K562 (cell line): ENCODE data around the gene SART3. TPM values are rescaled to one million over a fixed set of nuclear protein-coding genes. Genes with fewer than 3 reads are reported as not detected.
A peak's percentile ranks its signal among the peaks of the same experiment; 100 is the strongest.

Experiments used
- ATAC-seq: fragments of 200-7000 bp; cut with Tn5 transposase; 3 replicates; pipeline ENCODE4 v1.9.1; 2020; ENCODE audit warnings: moderate library complexity
- BruUV-seq: library from RNA; stranded (reverse); fragments of 400-500 nt; replicated peaks from 2 replicates; lab custom pipeline; 2021; lab: Mats Ljungman, UMichigan
- CTCF ChIA-PET: fragments of 300-600 bp; formaldehyde crosslinking; extraction: SDS; loops from one replicate; lab custom pipeline; 2021; ENCODE audit warnings: low intra/inter-chr PET ratio; lab: Yijun Ruan, JAX
- POLR2A ChIA-PET: fragments of 300-600, 350-650 bp; sonication (Branson Sonifier 250); formaldehyde crosslinking; extraction: SDS; loops from one replicate; lab custom pipeline; 2021; ENCODE audit warnings: antibody characterized with exemption, inconsistent platforms; lab: Yijun Ruan, JAX
- DNase-seq, 4 experiments: peaks; one replicate each; pipeline versions ENCODE4 v3.0.0 to v3.0.0-alpha.2; 2011 to 2018; ENCODE audit warnings: low spot score in 3 of 4, mixed read lengths in 3 of 4; ENCODE audit errors: extremely low read depth in 1 of 4
- FAIRE-seq: peaks from 2 replicates; lab custom pipeline; 2011; peaks lifted over from hg19 to GRCh38; lab: Jason Lieb, UNC
- H2AFZ ChIP-seq: 2 replicates; pipeline ENCODE4 v1.6.0; 2011; ENCODE audit warnings: low read depth, low read length, control low read depth, inconsistent platforms
- H3K27ac ChIP-seq: fragments of 200-600 bp; 3 replicates; pipeline ENCODE4 v1.8.0; 2011; ENCODE audit warnings: low read depth, mild to moderate bottlenecking, control low read depth, inconsistent platforms, low read length, moderate library complexity, mixed read lengths; ENCODE audit errors: extremely low read depth
- H3K27me3 ChIP-seq, 2 experiments: fragments of 300-600 bp in 1 of 2; 2 replicates in 1 of 2; 3 replicates in 1 of 2; pipeline versions ENCODE4 v1.6.0 to v1.8.0; 2011; ENCODE audit warnings: inconsistent platforms in 2 of 2, low read length in 2 of 2, mild to moderate bottlenecking in 1 of 2, mixed read lengths in 1 of 2, moderate library complexity in 1 of 2; ENCODE audit not compliant: control insufficient read depth in 2 of 2, insufficient read depth in 2 of 2
- H3K36me3 ChIP-seq: fragments of 300-600 bp; 3 replicates; pipeline ENCODE4 v1.8.0; 2011; ENCODE audit warnings: mild to moderate bottlenecking, low read length, inconsistent platforms; ENCODE audit not compliant: control insufficient read depth, insufficient read depth
- H3K4me1 ChIP-seq, 2 experiments: fragments of 200-600 bp in 1 of 2; replicated peaks in 1 of 2; 2 replicates in 1 of 2; 3 replicates in 1 of 2; pipeline versions ENCODE4 v1.5.1 to v1.8.0; 2011; ENCODE audit warnings: inconsistent platforms in 2 of 2, low read length in 2 of 2, mild to moderate bottlenecking in 1 of 2, mixed read lengths in 1 of 2, moderate library complexity in 1 of 2; ENCODE audit not compliant: control insufficient read depth in 2 of 2, insufficient read depth in 2 of 2
- H3K4me2 ChIP-seq: 2 replicates; pipeline ENCODE4 v1.6.1; 2011; ENCODE audit warnings: low read length, control low read depth, inconsistent platforms, mixed read lengths; ENCODE audit not compliant: insufficient read depth
- H3K4me3 ChIP-seq: fragments of 200-600 bp; sonication (generic), shearing (Covaris generic); 2 replicates; pipeline ENCODE4 v1.5.1; 2016; ENCODE audit warnings: control low read depth, inconsistent platforms
- H3K79me2 ChIP-seq: fragments of 200-600 bp; 3 replicates; pipeline ENCODE4 v1.8.0; 2011; ENCODE audit warnings: low read length, inconsistent platforms; ENCODE audit not compliant: control insufficient read depth, insufficient read depth
- H3K9ac ChIP-seq, 2 experiments: 2 replicates each; pipeline versions ENCODE4 v1.6.0 to v1.6.1; 2011; ENCODE audit warnings: low read depth in 2 of 2, low read length in 2 of 2, control low read depth in 1 of 2, inconsistent platforms in 1 of 2, mild to moderate bottlenecking in 1 of 2, mixed read lengths in 1 of 2; ENCODE audit not compliant: insufficient read depth in 1 of 2
- H3K9me1 ChIP-seq: one replicate; pipeline ENCODE4 v1.6.0; 2011; ENCODE audit warnings: inconsistent platforms, mild to moderate bottlenecking, low read length, moderate library complexity; ENCODE audit not compliant: control insufficient read depth, insufficient read depth
- H3K9me3 ChIP-seq: replicated peaks from 2 replicates; pipeline ENCODE4 v1.5.1; 2011; ENCODE audit warnings: low read depth, low read length, inconsistent platforms; ENCODE audit not compliant: control insufficient read depth, insufficient read depth
- H4K20me1 ChIP-seq: replicated peaks from 2 replicates; pipeline ENCODE4 v1.6.1; 2011; ENCODE audit warnings: low read length, inconsistent platforms, mixed read lengths; ENCODE audit not compliant: control insufficient read depth, insufficient read depth
- ATF2 ChIP-seq: sonication (generic); formaldehyde crosslinking; IDR thresholded peaks from 2 replicates; pipeline ENCODE4 v1.8.1; 2022; ENCODE audit warnings: missing genetic modification reagents
- ATF3 ChIP-seq, 2 experiments: fragments of 450-650 bp in 1 of 2; sonication (generic) in 1 of 2; formaldehyde crosslinking in 1 of 2; IDR thresholded peaks in 1 of 2; conservative IDR thresholded peaks in 1 of 2; 2 replicates each; pipeline versions ENCODE4 v1.6.1 to v1.8.1; 2016 to 2023; ENCODE audit warnings: mild to moderate bottlenecking in 2 of 2, moderate library complexity in 2 of 2, inconsistent platforms in 1 of 2, missing genetic modification reagents in 1 of 2
- CBX8 ChIP-seq: fragments of 200-600 bp; sonication (generic); IDR thresholded peaks from 2 replicates; pipeline ENCODE4 v1.6.1; 2012; ENCODE audit warnings: borderline replicate concordance, mixed run types, low read depth, mild to moderate bottlenecking, moderate library complexity, mixed read lengths, low read length, control low read depth, inconsistent platforms; ENCODE audit not compliant: poor library complexity, severe bottlenecking; ENCODE audit errors: extremely low read depth
- DACH1 ChIP-seq: fragments of 450-650 bp; IDR thresholded peaks from 2 replicates; pipeline ENCODE4 v1.6.1; 2018; ENCODE audit not compliant: partially characterized antibody
- HMGXB4 ChIP-seq: sonication (generic); formaldehyde crosslinking; IDR thresholded peaks from 2 replicates; pipeline ENCODE4 v1.8.1; 2023; ENCODE audit warnings: mild to moderate bottlenecking, missing genetic modification reagents
- MTF1 ChIP-seq: fragments of 250-450 bp; sonication (Bioruptor Pico); IDR thresholded peaks from 2 replicates; pipeline ENCODE4 v1.9.0; 2021; ENCODE audit warnings: moderate library complexity, mild to moderate bottlenecking, inconsistent platforms, borderline replicate concordance
- NEUROD1 ChIP-seq: fragments of 150-350 bp; IDR thresholded peaks from 2 replicates; pipeline ENCODE4 v1.6.1; 2014; ENCODE audit warnings: borderline replicate concordance, low read length, low read depth; ENCODE audit not compliant: partially characterized antibody
- RHOXF2B ChIP-seq: fragments of 250-450 bp; sonication (Bioruptor Pico); conservative IDR thresholded peaks from 2 replicates; pipeline ENCODE4 v1.5.1; 2021
- ZNF436 ChIP-seq: fragments of 250-450, 450-650 bp; sonication (Bioruptor Pico); formaldehyde crosslinking; IDR thresholded peaks from 2 replicates; pipeline ENCODE4 v1.7.0; 2020; ENCODE audit warnings: mild to moderate bottlenecking
- WGBS: fragments of 100-300 bp; shearing (Covaris generic); methylation state at CpG from one replicate; pipeline ENCODE4 v1.1.6; 2016; ENCODE audit warnings: low coverage, mixed read lengths; ENCODE audit not compliant: insufficient coverage; ENCODE audit errors: missing lambda C conversion rate; 5-methylcytosine and 5-hydroxymethylcytosine counted together
- in situ Hi-C: fragments of 300-500 bp; cut with MboI; formaldehyde crosslinking; loops from 4 replicates; pipeline ENCODE4 v1.15.0; 2018; ENCODE audit warnings: inconsistent platforms, mixed read lengths
- intact Hi-C: fragments of 100-400 bp; cut with micrococcal nuclease; formaldehyde crosslinking; loops from 2 replicates; pipeline ENCODE4 v1.14.2; 2022
- polyA plus RNA-seq, 8 experiments: library from polyadenylated mRNA; depleted of rRNA in 4 of 8; stranded (reverse) in 5 of 8; unstranded in 3 of 8; fragments of >200 nt; fragmentation: Nextera tagmentation in 2 of 8; fragmentation: Illumina TruSeq in 1 of 8; extraction: Ambion mirVana in 2 of 8; extraction: Trizol in 1 of 8; gene quantifications; 2 replicates each; pipeline versions ENCODE4 v1.2.1 to v1.2.3, GENCODE V29; 2011 to 2014; ENCODE audit warnings: inconsistent platforms in 1 of 8, missing spikeins in 1 of 8
- total RNA-seq, 7 experiments: library from RNA; depleted of rRNA in 6 of 7; stranded (reverse); fragments of >200 nt in 6 of 7; fragmentation: Illumina TruSeq in 2 of 7; extraction: Trizol in 2 of 7; gene quantifications; 2 replicates each; pipeline versions ENCODE4 v1.2.1 to v1.2.3, GENCODE V29; 2011 to 2021; ENCODE audit warnings: low replicate concordance in 1 of 7
- TF ChIP-seq, protein P1 (sequence below): fragments of 250-450 bp; sonication (Bioruptor Pico); IDR thresholded peaks from 2 replicates; pipeline ENCODE4 v1.9.0; 2021; ENCODE audit warnings: mild to moderate bottlenecking, inconsistent platforms

The SART3 gene
- total and polyA plus RNA-seq, 9 of the 15 experiments (the other 6 are each of a cell fraction or from before 2014, with no cell fraction given) = 8.9 to 167 (median 56.7) TPM

DNA sequence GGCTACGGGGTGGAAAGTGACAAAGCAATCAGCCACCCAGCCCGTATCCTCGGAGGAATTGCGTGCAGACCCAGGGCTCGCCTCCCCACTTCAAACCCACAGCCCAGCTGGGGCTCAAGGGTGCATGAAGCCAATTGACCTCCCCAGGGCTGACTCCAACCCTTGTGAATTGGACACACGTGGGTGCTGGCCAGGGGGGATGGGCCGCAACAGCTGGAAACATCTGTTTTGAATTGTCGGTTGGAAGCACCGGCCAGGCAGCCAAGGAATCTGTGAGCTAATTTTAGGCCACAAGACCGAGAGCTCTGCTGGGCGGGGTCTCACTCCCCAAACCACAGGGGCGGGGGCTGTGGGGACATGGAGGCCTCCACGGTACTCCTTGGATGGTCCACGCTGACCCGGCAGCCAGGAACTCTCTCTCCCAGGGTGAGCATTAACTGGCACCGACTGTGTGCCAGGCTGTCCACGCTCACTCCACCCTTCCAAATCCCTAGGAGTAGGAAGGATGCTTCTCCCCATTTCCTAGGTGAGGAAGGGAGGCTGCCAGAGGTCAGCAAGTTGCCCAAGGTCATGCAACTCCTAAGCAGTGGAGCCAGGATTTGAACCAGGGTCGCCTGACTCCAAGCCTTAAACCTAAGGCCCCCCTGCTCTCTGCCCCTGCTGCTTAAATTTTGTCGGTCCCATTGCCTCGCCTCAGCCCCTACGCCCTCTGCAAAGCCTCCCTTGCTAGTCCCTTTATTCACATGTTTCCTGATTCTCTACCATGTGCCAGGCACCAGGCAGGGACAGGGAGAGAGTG, 48.8 kb upstream of the SART3 start (continued):
- TF ChIP-seq HMGXB4 (CRISPR knock-in tag) = no peak
- no peak for TF ChIP-seq NEUROD1
- no peak for TF ChIP-seq MTF1 (CRISPR knock-in tag)
- TF ChIP-seq RHOXF2B (CRISPR knock-in tag) = no peak
- no peak for TF ChIP-seq ATF2
- TF ChIP-seq DACH1 = peak; percentile 9
- TF ChIP-seq, all 486 proteins: peak for 4

DNA sequence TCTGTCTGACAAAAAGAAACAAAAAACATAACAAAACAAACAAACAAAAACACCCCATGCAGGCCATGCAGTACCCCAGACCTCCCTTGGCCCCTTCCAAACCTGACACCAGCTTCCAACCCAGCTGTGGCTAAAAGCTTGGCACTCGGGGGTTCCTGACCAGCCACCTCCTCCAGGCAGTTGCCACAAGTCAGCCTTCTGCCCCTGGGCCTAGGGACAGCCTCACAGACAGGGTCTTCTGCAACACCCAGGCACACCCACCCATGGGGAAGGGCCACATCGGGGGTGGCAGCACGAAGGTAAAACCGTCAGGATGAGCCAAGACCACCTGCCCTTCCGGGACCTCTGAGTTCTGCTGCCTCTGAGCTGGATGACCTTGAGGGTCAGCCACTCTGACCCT, 47.6 kb upstream of the SART3 start:
- POLR2A ChIA-PET = interaction anchor here (0.6 to 1.1 kb wide), 2 partner anchors 9 to 196 kb away, joined by 3 read pairs; no protein-coding TSS in a partner anchor
- H3K9me3 ChIP-seq = no peaks in the 10 kb centered on the region
- CTCF ChIA-PET = no interaction called here
- no peak overlapping the region for H3K4me3 ChIP-seq
- BruUV-seq = no TSS peak
- no peak overlapping the region for H3K4me2 ChIP-seq
- no peaks in the 10 kb centered on the region for H3K9me1 ChIP-seq
- no peaks in the 10 kb centered on the region for H3K79me2 ChIP-seq
- ATAC-seq (no peak), DNase-seq (no peak), FAIRE-seq (no peak)
- H3K36me3 ChIP-seq = no peaks in the 10 kb centered on the region
- no peak overlapping the region for H2AFZ ChIP-seq
- in situ Hi-C loops = no loop called here
- 0 out of 4 replicates have a peak overlapping the region, but pooled peaks of 1 of the 2 experiments have one; percentile 50 for H3K9ac ChIP-seq
- intact Hi-C loops = no loop called here
- no peaks in the 10 kb centered on the region for H3K27me3 ChIP-seq
- 23% methylated on average over 5 of the region's 5 CpGs for WGBS
- peaks cover 9 to 16% of the 10 kb centered on the region in 2 experiments for H3K4me1 ChIP-seq
- H4K20me1 ChIP-seq = no peaks in the 10 kb centered on the region
- H3K27ac ChIP-seq = no peak overlapping the region
- no peak for TF ChIP-seq ZNF436 (CRISPR knock-in tag)
- TF ChIP-seq CBX8 = no peak
- TF ChIP-seq, protein P1, sequence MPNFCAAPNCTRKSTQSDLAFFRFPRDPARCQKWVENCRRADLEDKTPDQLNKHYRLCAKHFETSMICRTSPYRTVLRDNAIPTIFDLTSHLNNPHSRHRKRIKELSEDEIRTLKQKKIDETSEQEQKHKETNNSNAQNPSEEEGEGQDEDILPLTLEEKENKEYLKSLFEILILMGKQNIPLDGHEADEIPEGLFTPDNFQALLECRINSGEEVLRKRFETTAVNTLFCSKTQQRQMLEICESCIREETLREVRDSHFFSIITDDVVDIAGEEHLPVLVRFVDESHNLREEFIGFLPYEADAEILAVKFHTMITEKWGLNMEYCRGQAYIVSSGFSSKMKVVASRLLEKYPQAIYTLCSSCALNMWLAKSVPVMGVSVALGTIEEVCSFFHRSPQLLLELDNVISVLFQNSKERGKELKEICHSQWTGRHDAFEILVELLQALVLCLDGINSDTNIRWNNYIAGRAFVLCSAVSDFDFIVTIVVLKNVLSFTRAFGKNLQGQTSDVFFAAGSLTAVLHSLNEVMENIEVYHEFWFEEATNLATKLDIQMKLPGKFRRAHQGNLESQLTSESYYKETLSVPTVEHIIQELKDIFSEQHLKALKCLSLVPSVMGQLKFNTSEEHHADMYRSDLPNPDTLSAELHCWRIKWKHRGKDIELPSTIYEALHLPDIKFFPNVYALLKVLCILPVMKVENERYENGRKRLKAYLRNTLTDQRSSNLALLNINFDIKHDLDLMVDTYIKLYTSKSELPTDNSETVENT (CRISPR knock-in tag) = no peak
- no peak for TF ChIP-seq ATF3 (IDR thresholded peaks at IDR 0.05)
- no peak for TF ChIP-seq ATF3 (CRISPR knock-in tag; conservative IDR thresholded peaks at IDR 0.05)
